B cell (primary cell): ENCODE results near the gene LGI1. TPM values are rescaled to one million over a fixed set of nuclear protein-coding genes. Genes with fewer than 3 reads are reported as not detected.

ENCODE experiments used
- ATAC-seq: fragments of 200-7000 bp; cut with Tn5 transposase; one replicate; pipeline ENCODE4 v1.10.0; 2021; ENCODE audit warnings: low read depth, mild to moderate bottlenecking, moderate number of reproducible peaks, moderate library complexity
- CTCF ChIA-PET: fragments of 350-600 bp; sonication (Branson Sonifier 250); formaldehyde crosslinking; loops from one replicate; lab custom pipeline; 2021; ENCODE audit warnings: antibody characterized with exemption, inconsistent platforms; lab: Charles Lee
- POLR2A ChIA-PET: fragments of 350-600 bp; sonication (Branson Sonifier 250); formaldehyde crosslinking; loops from one replicate; lab custom pipeline; 2021; ENCODE audit warnings: antibody characterized with exemption; lab: Charles Lee
- DNase-seq: peaks from one replicate; pipeline ENCODE4 v3.0.0; 2013
- H2AFZ ChIP-seq: 2 replicates; pipeline ENCODE4 v1.6.1; 2012; ENCODE audit warnings: mild to moderate bottlenecking, low read depth, low read length; ENCODE audit not compliant: insufficient read depth, poor library complexity, severe bottlenecking
- H3K27ac ChIP-seq, 2 donors: 1 replicate in 1 of 2; 2 replicates in 1 of 2; pipeline ENCODE4 v1.5.1; 2012 to 2013; ENCODE audit warnings: low read length in 2 of 2, mild to moderate bottlenecking in 2 of 2, moderate library complexity in 1 of 2
- H3K27me3 ChIP-seq, 4 experiments: fragments of 200-600 bp in 1 of 4; sonication (generic) in 1 of 4; replicated peaks in 1 of 4; 1 replicate in 2 of 4; 2 replicates in 2 of 4; pipeline versions ENCODE4 v1.6.1 to v1.7.0; 2013 to 2016; ENCODE audit warnings: low read length in 3 of 4, mild to moderate bottlenecking in 2 of 4, mixed read lengths in 1 of 4, moderate library complexity in 1 of 4; ENCODE audit not compliant: insufficient read depth in 4 of 4, control insufficient read depth in 3 of 4; ENCODE audit errors: control extremely low read depth in 1 of 4
- H3K36me3 ChIP-seq, 2 experiments: replicated peaks in 1 of 2; 1 replicate in 1 of 2; 2 replicates in 1 of 2; pipeline versions ENCODE4 v1.6.1 to v1.7.1; 2013; ENCODE audit warnings: low read length in 1 of 2; ENCODE audit not compliant: insufficient read depth in 2 of 2, control insufficient read depth in 1 of 2; ENCODE audit errors: control extremely low read depth in 1 of 2, extremely low read depth in 1 of 2
- H3K4me1 ChIP-seq, 2 donors: fragments of 200-600 bp in 1 of 2; sonication (generic) in 1 of 2; 1 replicate in 1 of 2; 2 replicates in 1 of 2; pipeline versions ENCODE4 v1.5.1 to v1.6.1; 2013 to 2017; ENCODE audit warnings: low read length in 2 of 2; ENCODE audit not compliant: control insufficient read depth in 2 of 2, insufficient read depth in 2 of 2
- H3K4me2 ChIP-seq: replicated peaks from 2 replicates; pipeline ENCODE3; 2012; ENCODE audit warnings: mild to moderate bottlenecking, low read depth, low read length; ENCODE audit not compliant: poor library complexity, severe bottlenecking
- H3K4me3 ChIP-seq, 5 experiments: fragments of 200-600 bp in 1 of 5; sonication (generic) in 1 of 5; 1 replicate in 3 of 5; 2 replicates in 2 of 5; pipeline versions ENCODE4 v1.5.1 to v1.7.0; 2011 to 2016; ENCODE audit warnings: low read length in 4 of 5, mild to moderate bottlenecking in 4 of 5, low read depth in 2 of 5, control low read depth in 1 of 5, moderate library complexity in 1 of 5; ENCODE audit not compliant: insufficient read depth in 1 of 5; ENCODE audit errors: control extremely low read depth in 1 of 5, extremely low read depth in 1 of 5
- H3K79me2 ChIP-seq: fragments of 200-600 bp; sonication (generic); one replicate; pipeline ENCODE4 v1.6.0; 2016; ENCODE audit warnings: low read length; ENCODE audit not compliant: control insufficient read depth, insufficient read depth
- H3K9ac ChIP-seq: fragments of 200-600 bp; sonication (generic); 2 replicates; pipeline ENCODE4 v1.6.1; 2017; ENCODE audit warnings: mild to moderate bottlenecking, low read length, moderate library complexity
- H3K9me3 ChIP-seq, 3 donors: one replicate each; pipeline versions ENCODE4 v1.6.1 to v1.7.1; 2013; ENCODE audit warnings: low read length in 2 of 3; ENCODE audit not compliant: control insufficient read depth in 2 of 3, insufficient read depth in 1 of 3; ENCODE audit errors: control extremely low read depth in 1 of 3
- H4K20me1 ChIP-seq: 2 replicates; pipeline ENCODE4 v1.6.0; 2012; ENCODE audit warnings: mild to moderate bottlenecking, low read length; ENCODE audit not compliant: insufficient read depth, control insufficient read depth, poor library complexity, severe bottlenecking
- H3K27ac Mint-ChIP-seq: one replicate; pipeline ENCODE4 v1.8.0; 2021; ENCODE audit warnings: mixed read lengths
- H3K27me3 Mint-ChIP-seq: one replicate; pipeline ENCODE4 v1.8.0; 2021; ENCODE audit warnings: mixed read lengths
- H3K4me1 Mint-ChIP-seq: one replicate; pipeline ENCODE4 v1.8.0; 2021; ENCODE audit warnings: mixed read lengths
- H3K4me3 Mint-ChIP-seq: one replicate; pipeline ENCODE4 v1.8.0; 2021; ENCODE audit warnings: mixed read lengths
- H3K9me3 Mint-ChIP-seq: one replicate; pipeline ENCODE4 v1.8.0; 2022; ENCODE audit warnings: mixed read lengths; ENCODE audit not compliant: insufficient read depth
- EZH2 ChIP-seq: IDR thresholded peaks from 2 replicates; pipeline ENCODE4 v1.6.1; 2012; ENCODE audit warnings: borderline replicate concordance, low read depth, mild to moderate bottlenecking, moderate library complexity, low read length; ENCODE audit not compliant: insufficient read depth, poor library complexity, severe bottlenecking
- WGBS: methylation state at CpG from one replicate; pipeline ENCODE4 v1.1.5; 2013; ENCODE audit warnings: missing lambda C conversion rate; ENCODE audit not compliant: insufficient coverage; 5-methylcytosine and 5-hydroxymethylcytosine counted together
- intact Hi-C: fragments of 100-400 bp; cut with micrococcal nuclease; formaldehyde crosslinking; loops from one replicate; pipeline ENCODE4 v1.10.0; 2022
- polyA plus RNA-seq: library from polyadenylated mRNA; depleted of rRNA; stranded (reverse); fragments of >200 nt; gene quantifications from 2 replicates; pipeline ENCODE4 v1.2.3, GENCODE V29; 2012
- total RNA-seq, 2 donors: library from RNA; stranded (reverse); fragments of 120-200 nt in 1 of 2; gene quantifications; 1 replicate in 1 of 2; 2 replicates in 1 of 2; pipeline versions ENCODE4 v1.2.3 to v1.2.4, GENCODE V29; 2013 to 2022
- TF ChIP-seq, protein P1 (sequence below): fragments of 200-600 bp; IDR thresholded peaks from one replicate; pipeline ENCODE4 v1.8.0; 2022; ENCODE audit warnings: antibody characterized with exemption, mild to moderate bottlenecking

LGI1 gene
- total and polyA plus RNA-seq, 2 donors (not counting 1 experiment from before 2014, with no cell fraction given), result not detected

DNA sequence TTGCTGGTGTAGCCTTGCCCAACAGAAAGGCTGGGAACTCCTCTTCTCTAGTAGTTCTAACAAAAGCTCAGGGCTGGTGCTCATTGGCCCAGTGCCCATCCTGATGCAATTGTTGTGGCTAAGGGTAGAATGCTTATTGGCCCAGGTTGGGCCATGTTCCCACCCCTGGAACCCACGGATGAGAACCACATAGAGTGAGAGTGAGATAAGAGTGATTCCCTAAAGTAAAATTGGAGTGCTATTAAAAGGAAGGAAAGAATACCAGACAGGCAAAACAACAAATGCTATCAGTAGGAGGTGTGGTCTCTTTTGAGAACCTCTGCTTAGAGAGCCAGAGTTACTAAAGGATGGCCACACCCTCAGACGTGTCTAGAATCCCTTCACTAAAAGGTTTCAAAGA, 49.2 kb downstream of the LGI1 start:
- Histone ChIP-seq H3K27me3 (peaks cover 0 to 14% (median 8%) of the 10 kb centered on the region in 4 experiments), H3K4me3 (no peak overlapping the region), H3K4me2 (no peak overlapping the region), H3K9me3 (no peaks in the 10 kb centered on the region), H3K27ac (no peak overlapping the region), H3K36me3 (no peaks in the 10 kb centered on the region), H3K9ac (no peak overlapping the region), H3K4me1 (no peaks in the 10 kb centered on the region), H3K79me2 (no peaks in the 10 kb centered on the region), H2AFZ (no peak overlapping the region), H4K20me1 (no peaks in the 10 kb centered on the region)
- Mint-ChIP-seq H3K4me1 (no peaks in the 10 kb centered on the region), H3K9me3 (no peaks in the 10 kb centered on the region), H3K27ac (no peak overlapping the region), H3K27me3 (peaks cover 51% of the 10 kb centered on the region), H3K4me3 (no peak overlapping the region)
- CTCF ChIA-PET, result interaction anchor here (1.0 to 1.9 kb wide), 2 partner anchors 9 to 12 kb away, joined by 3 to 5 read pairs; no protein-coding TSS in a partner anchor
- DNase-seq, result no peak
- POLR2A ChIA-PET, result no interaction called here
- intact Hi-C loops, result no loop called here
- WGBS, result 100% methylated on average over 1 of the region's 2 CpGs
- TF ChIP-seq, protein P1, sequence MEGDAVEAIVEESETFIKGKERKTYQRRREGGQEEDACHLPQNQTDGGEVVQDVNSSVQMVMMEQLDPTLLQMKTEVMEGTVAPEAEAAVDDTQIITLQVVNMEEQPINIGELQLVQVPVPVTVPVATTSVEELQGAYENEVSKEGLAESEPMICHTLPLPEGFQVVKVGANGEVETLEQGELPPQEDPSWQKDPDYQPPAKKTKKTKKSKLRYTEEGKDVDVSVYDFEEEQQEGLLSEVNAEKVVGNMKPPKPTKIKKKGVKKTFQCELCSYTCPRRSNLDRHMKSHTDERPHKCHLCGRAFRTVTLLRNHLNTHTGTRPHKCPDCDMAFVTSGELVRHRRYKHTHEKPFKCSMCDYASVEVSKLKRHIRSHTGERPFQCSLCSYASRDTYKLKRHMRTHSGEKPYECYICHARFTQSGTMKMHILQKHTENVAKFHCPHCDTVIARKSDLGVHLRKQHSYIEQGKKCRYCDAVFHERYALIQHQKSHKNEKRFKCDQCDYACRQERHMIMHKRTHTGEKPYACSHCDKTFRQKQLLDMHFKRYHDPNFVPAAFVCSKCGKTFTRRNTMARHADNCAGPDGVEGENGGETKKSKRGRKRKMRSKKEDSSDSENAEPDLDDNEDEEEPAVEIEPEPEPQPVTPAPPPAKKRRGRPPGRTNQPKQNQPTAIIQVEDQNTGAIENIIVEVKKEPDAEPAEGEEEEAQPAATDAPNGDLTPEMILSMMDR, result no peak
- TF ChIP-seq EZH2, result no peak
- no peak for ATAC-seq

DNA sequence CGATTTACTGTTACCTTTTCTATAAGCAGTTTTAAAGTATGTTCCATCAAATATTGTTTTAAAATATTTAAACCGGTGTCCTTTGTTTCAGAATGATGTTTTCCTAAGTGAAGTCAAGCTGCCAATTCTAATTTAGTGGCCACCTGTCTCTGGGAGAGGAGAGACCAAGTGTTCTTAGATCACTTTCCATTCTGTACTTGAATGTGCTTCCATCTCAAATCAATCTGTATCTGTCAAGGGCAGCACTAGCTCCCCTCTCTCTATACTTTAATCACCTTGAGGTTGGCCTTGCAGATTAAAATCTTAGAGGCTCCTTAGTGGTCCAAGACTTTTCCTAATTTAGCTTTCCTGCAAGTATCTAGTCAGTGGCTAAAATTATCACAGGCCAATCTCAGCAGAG, 49.6 kb downstream of the LGI1 start:
- H3K4me2 ChIP-seq, result no peak overlapping the region
- no peak overlapping the region for H3K27ac ChIP-seq
- no CpG with 5 or more reads among the region's 2 CpGs for WGBS
- H3K4me1 ChIP-seq, result no peaks in the 10 kb centered on the region
- no peaks in the 10 kb centered on the region for H4K20me1 ChIP-seq
- DNase-seq, result no peak
- H3K4me3 ChIP-seq, result no peak overlapping the region
- ChIA-PET POLR2A (no interaction called here), CTCF (interaction anchor here (1.0 to 1.9 kb wide), 2 partner anchors 9 to 11 kb away, joined by 3 to 5 read pairs; no protein-coding TSS in a partner anchor)
- Mint-ChIP-seq H3K4me1 (no peaks in the 10 kb centered on the region), H3K27me3 (peaks cover 47% of the 10 kb centered on the region), H3K9me3 (no peaks in the 10 kb centered on the region), H3K27ac (no peak overlapping the region), H3K4me3 (no peak overlapping the region)
- no peaks in the 10 kb centered on the region for H3K36me3 ChIP-seq
- ATAC-seq, result no peak
- TF ChIP-seq EZH2, result no peak
- TF ChIP-seq, protein P1, result no peak
- H3K9me3 ChIP-seq, result no peaks in the 10 kb centered on the region
- H2AFZ ChIP-seq, result no peak overlapping the region
- intact Hi-C loops, result no loop called here
- no peaks in the 10 kb centered on the region for H3K79me2 ChIP-seq
- H3K27me3 ChIP-seq, result peaks cover 0 to 13% (median 8%) of the 10 kb centered on the region in 4 experiments
- no peak overlapping the region for H3K9ac ChIP-seq
